Cardiac muscle cell (in vitro differentiated cells and primary cell): Measurements from ENCODE around the gene ABI3BP. TPM values are rescaled to one million over a fixed set of nuclear protein-coding genes. Genes with fewer than 3 reads are reported as not detected.

Experiments
- DNase-seq, 2 donors: peaks; one replicate each; pipeline versions ENCODE4 v3.0.0 to v3.0.0-alpha.2; 2010 to 2017; ENCODE audit warnings: low read depth in 1 of 2, low spot score in 1 of 2
- H3K27ac ChIP-seq: fragments of 200-600 bp; sonication (generic); 2 replicates; pipeline ENCODE4 v1.5.1; 2016
- H3K27me3 ChIP-seq: fragments of 200-600 bp; sonication (generic); 2 replicates; pipeline ENCODE4 v1.6.0; 2016; ENCODE audit warnings: control low read depth
- H3K36me3 ChIP-seq: fragments of 200-600 bp; sonication (generic); 2 replicates; pipeline ENCODE4 v1.5.1; 2016; ENCODE audit warnings: control low read depth
- H3K4me1 ChIP-seq: fragments of 200-600 bp; sonication (generic); 2 replicates; pipeline ENCODE4 v1.8.1; 2017; ENCODE audit warnings: low read depth, mild to moderate bottlenecking, mixed run types
- H3K4me3 ChIP-seq: fragments of 200-600 bp; sonication (generic); 2 replicates; pipeline ENCODE4 v1.5.1; 2016; ENCODE audit warnings: mild to moderate bottlenecking
- H3K9me3 ChIP-seq: fragments of 200-600 bp; sonication (generic); 2 replicates; pipeline ENCODE4 v1.5.1; 2017; ENCODE audit warnings: low read depth, mild to moderate bottlenecking, control low read depth
- CTCF ChIP-seq: IDR thresholded peaks from 2 replicates; pipeline ENCODE4 v1.5.1; 2012; ENCODE audit warnings: low read depth, mild to moderate bottlenecking, low read length
- polyA plus RNA-seq: library from polyadenylated mRNA; unstranded; fragments of >200 nt; fragmentation: Nextera tagmentation; extraction: Ambion mirVana; gene quantifications from 2 replicates; pipeline ENCODE4 v1.2.1, GENCODE V29; 2016
- total RNA-seq: library from RNA; depleted of rRNA; stranded (reverse); fragments of >200 nt; gene quantifications from 2 replicates; pipeline ENCODE4 v1.2.3, GENCODE V29; 2016

Gene ABI3BP
- total and polyA plus RNA-seq, 2 experiments from 2014 or later, result 0.54 to 0.92 TPM

- Histone ChIP-seq H3K27me3 (no peaks in the 10 kb centered on the region), H3K27ac (no peak overlapping the region), H3K4me1 (peaks cover 6% of the 10 kb centered on the region), H3K9me3 (no peaks in the 10 kb centered on the region), H3K36me3 (no peaks in the 10 kb centered on the region), H3K4me3 (no peak overlapping the region)
- DNase-seq, result peak; percentile 9 to 50
- peak; percentile 46 for TF ChIP-seq CTCF
These were observed 196.7 kb downstream of the ABI3BP start for GRCh38 chr3:100796556-100796955.

- Histone ChIP-seq H3K27ac (no peak overlapping the region), H3K9me3 (no peaks in the 10 kb centered on the region), H3K4me3 (no peak overlapping the region), H3K4me1 (no peaks in the 10 kb centered on the region), H3K27me3 (no peaks in the 10 kb centered on the region), H3K36me3 (no peaks in the 10 kb centered on the region)
- DNase-seq, result no peak
- no peak for TF ChIP-seq CTCF
These were observed 203.6 kb downstream of the ABI3BP start for GRCh38 chr3:100789579-100789978.

GRCh38 chr3:100783619-100784018, 209.6 kb downstream of the ABI3BP start:
- no peak for TF ChIP-seq CTCF
- no peak overlapping the region for H3K27ac ChIP-seq
- H3K4me1 ChIP-seq, result no peaks in the 10 kb centered on the region
- no peaks in the 10 kb centered on the region for H3K9me3 ChIP-seq
- H3K4me3 ChIP-seq, result no peak overlapping the region
- H3K27me3 ChIP-seq, result no peaks in the 10 kb centered on the region
- no peaks in the 10 kb centered on the region for H3K36me3 ChIP-seq
- no peak for DNase-seq

- Histone ChIP-seq H3K4me1 (no peaks in the 10 kb centered on the region), H3K27ac (no peak overlapping the region), H3K36me3 (no peaks in the 10 kb centered on the region), H3K27me3 (no peaks in the 10 kb centered on the region), H3K9me3 (no peaks in the 10 kb centered on the region), H3K4me3 (no peak overlapping the region)
- peak in 1 of 2 donors; percentile 5 for DNase-seq
- TF ChIP-seq CTCF, result no peak
These were observed 210.3 kb downstream of the ABI3BP start for GRCh38 chr3:100782906-100783305.

- H3K36me3 ChIP-seq, result no peaks in the 10 kb centered on the region
- no peaks in the 10 kb centered on the region for H3K9me3 ChIP-seq
- H3K4me1 ChIP-seq, result no peaks in the 10 kb centered on the region
- H3K27me3 ChIP-seq, result no peaks in the 10 kb centered on the region
- TF ChIP-seq CTCF, result no peak
- H3K4me3 ChIP-seq, result no peak overlapping the region
- DNase-seq, result no peak
- H3K27ac ChIP-seq, result no peak overlapping the region
These were observed 210.9 kb downstream of the ABI3BP start for GRCh38 chr3:100782348-100782747.

- Histone ChIP-seq H3K27ac (no peak overlapping the region), H3K36me3 (no peaks in the 10 kb centered on the region)
These were observed 211.9 kb downstream of the ABI3BP start for GRCh38 chr3:100781301-100781700.

More at GRCh38 chr3:100781301-100781700, 211.9 kb downstream of the ABI3BP start:
- no peaks in the 10 kb centered on the region for H3K9me3 ChIP-seq
- H3K4me1 ChIP-seq, result no peaks in the 10 kb centered on the region
- no peak for TF ChIP-seq CTCF
- DNase-seq, result no peak
- H3K4me3 ChIP-seq, result no peak overlapping the region
- H3K27me3 ChIP-seq, result no peaks in the 10 kb centered on the region
